ENCODE measurements around the gene SH3GL1. TPM values are rescaled to one million over a fixed set of nuclear protein-coding genes. Genes with fewer than 3 reads are reported as not detected.

The SH3GL1 gene
- polyA plus RNA-seq, 2 of the 4 experiments (the other 2 are of a cell fraction) = 20.1 to 34.7 TPM

GRCh38 chr19:4375164-4376027 lies 25.0 kb downstream of the SH3GL1 start (continued):
- TF ChIP-seq REST (IDR thresholded peaks at IDR 0.05) = no peak
- TF ChIP-seq SREBF2 (IDR thresholded peaks at IDR 0.05) = no peak
- no peak for TF ChIP-seq JUNB (IDR thresholded peaks at IDR 0.05)
- no peak for TF ChIP-seq CBX8 (IDR thresholded peaks at IDR 0.05)

GRCh38 chr19:4374498-4375163 lies 25.7 kb downstream of the SH3GL1 start:
- DNase-seq (ENCODE audit: low read depth in 1 of 2, low spot score in 1 of 2) = peak; percentile 52 to 85
- H3K4me1 ChIP-seq = peaks cover 61% of the 10 kb centered on the region
- WGBS (ENCODE audit: missing lambda C conversion rate) = 18% methylated on average over 9 of the region's 27 CpGs
- no peak overlapping the region for H3K4me3 ChIP-seq
- ATAC-seq = peak; percentile 76 to 84
- ChIA-PET CTCF (interaction anchor here (0.8 to 4.9 kb wide), 9 partner anchors 9 to 105 kb away, joined by 3 to 45 read pairs (median 7); partner anchors contain the start of genes CHAF1A, MPND and SH3GL1), POLR2A (interaction anchor here (0.6 to 0.9 kb wide), 4 partner anchors 24 to 989 kb away, joined by 3 to 4 read pairs (median 3); partner anchors contain the start of genes CHAF1A and SH3GL1)
- peak overlapping the region; percentile 99 for H3K27ac ChIP-seq
- FAIRE-seq = no peak
- H3K9me3 ChIP-seq = no peaks in the 10 kb centered on the region
- H3K4me2 ChIP-seq = peak overlapping the region; percentile 86
- TF ChIP-seq RCOR1 (IDR thresholded peaks at IDR 0.05; ENCODE audit: low read depth, low read length) = no peak
- no peak for TF ChIP-seq FOXS1 (CRISPR knock-in tag; IDR thresholded peaks at IDR 0.05)
- TF ChIP-seq REST (IDR thresholded peaks at IDR 0.05) = no peak
- no peak for TF ChIP-seq KDM5A (IDR thresholded peaks at IDR 0.05)
- TF ChIP-seq POLR2A (IDR thresholded peaks at IDR 0.05; ENCODE audit: low read length) = no peak
- peak; percentile 81; the same call in 1 of the 2 replicates for TF ChIP-seq TP53 (CRISPR knock-in tag; IDR thresholded peaks at IDR 0.05)
- TF ChIP-seq NFE2L2 (conservative IDR thresholded peaks at IDR 0.05; ENCODE audit: low read length) = peak; percentile 93
- TF ChIP-seq MAX (IDR thresholded peaks at IDR 0.05) = peak; percentile 96
- TF ChIP-seq ESRRA (IDR thresholded peaks at IDR 0.05; ENCODE audit: borderline replicate concordance, low read length) = no peak
- TF ChIP-seq TFCP2L1 (CRISPR knock-in tag; IDR thresholded peaks at IDR 0.05) = no peak; the same call in 1 of the 2 replicates
- TF ChIP-seq FOSB (CRISPR knock-in tag; IDR thresholded peaks at IDR 0.05) = no peak
- TF ChIP-seq CEBPB (IDR thresholded peaks at IDR 0.05) = no peak
- TF ChIP-seq E2F6 (IDR thresholded peaks at IDR 0.05; ENCODE audit: borderline replicate concordance, low read depth) = peak; percentile 72
- peak; percentile 69; the same call in 1 of the 2 replicates for TF ChIP-seq EHF (CRISPR knock-in tag; IDR thresholded peaks at IDR 0.05)
- no peak for TF ChIP-seq KDM1A (IDR thresholded peaks at IDR 0.05; ENCODE audit: low read depth)
- TF ChIP-seq, protein P1, sequence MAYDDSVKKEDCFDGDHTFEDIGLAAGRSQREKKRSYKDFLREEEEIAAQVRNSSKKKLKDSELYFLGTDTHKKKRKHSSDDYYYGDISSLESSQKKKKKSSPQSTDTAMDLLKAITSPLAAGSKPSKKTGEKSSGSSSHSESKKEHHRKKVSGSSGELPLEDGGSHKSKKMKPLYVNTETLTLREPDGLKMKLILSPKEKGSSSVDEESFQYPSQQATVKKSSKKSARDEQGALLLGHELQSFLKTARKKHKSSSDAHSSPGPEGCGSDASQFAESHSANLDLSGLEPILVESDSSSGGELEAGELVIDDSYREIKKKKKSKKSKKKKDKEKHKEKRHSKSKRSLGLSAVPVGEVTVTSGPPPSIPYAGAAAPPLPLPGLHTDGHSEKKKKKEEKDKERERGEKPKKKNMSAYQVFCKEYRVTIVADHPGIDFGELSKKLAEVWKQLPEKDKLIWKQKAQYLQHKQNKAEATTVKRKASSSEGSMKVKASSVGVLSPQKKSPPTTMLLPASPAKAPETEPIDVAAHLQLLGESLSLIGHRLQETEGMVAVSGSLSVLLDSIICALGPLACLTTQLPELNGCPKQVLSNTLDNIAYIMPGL (CRISPR knock-in tag; IDR thresholded peaks at IDR 0.05; ENCODE audit: borderline replicate concordance) = no peak
- TF ChIP-seq SREBF2 (IDR thresholded peaks at IDR 0.05) = no peak
- no peak for TF ChIP-seq PHF8 (IDR thresholded peaks at IDR 0.05; ENCODE audit: borderline replicate concordance, low read depth)
- no peak for TF ChIP-seq SMC3 (IDR thresholded peaks at IDR 0.05)
- TF ChIP-seq RNF2 (IDR thresholded peaks at IDR 0.05; ENCODE audit: borderline replicate concordance, low read depth) = no peak
- TF ChIP-seq CHD4 (IDR thresholded peaks at IDR 0.05; ENCODE audit: borderline replicate concordance) = no peak
- no peak for TF ChIP-seq HEYL (CRISPR knock-in tag; IDR thresholded peaks at IDR 0.05)
- no peak for TF ChIP-seq EHMT2 (IDR thresholded peaks at IDR 0.05; ENCODE audit: low read depth)
- no peak for TF ChIP-seq ZFP36 (IDR thresholded peaks at IDR 0.05; ENCODE audit: borderline replicate concordance, partially characterized antibody)
- TF ChIP-seq MAFK (IDR thresholded peaks at IDR 0.05; ENCODE audit: partially characterized antibody) = peak; percentile 98
